OCI-M1 (cell line): ENCODE measurements around the gene CEP164.
"Not testable (repeated sequence)": the region's sequence is repeated elsewhere in the genome, so short reads cannot be mapped to it uniquely, and the experiment has no call there.

Source experiments
- DNase-seq: peaks from one replicate; lab custom pipeline; 2025; lab: John Stamatoyannopoulos, UW

The CEP164 gene

GRCh38 chr11:117441146-117441975 is 113.7 kb downstream of the CEP164 start:
- DNase-seq, result no peak

DNA sequence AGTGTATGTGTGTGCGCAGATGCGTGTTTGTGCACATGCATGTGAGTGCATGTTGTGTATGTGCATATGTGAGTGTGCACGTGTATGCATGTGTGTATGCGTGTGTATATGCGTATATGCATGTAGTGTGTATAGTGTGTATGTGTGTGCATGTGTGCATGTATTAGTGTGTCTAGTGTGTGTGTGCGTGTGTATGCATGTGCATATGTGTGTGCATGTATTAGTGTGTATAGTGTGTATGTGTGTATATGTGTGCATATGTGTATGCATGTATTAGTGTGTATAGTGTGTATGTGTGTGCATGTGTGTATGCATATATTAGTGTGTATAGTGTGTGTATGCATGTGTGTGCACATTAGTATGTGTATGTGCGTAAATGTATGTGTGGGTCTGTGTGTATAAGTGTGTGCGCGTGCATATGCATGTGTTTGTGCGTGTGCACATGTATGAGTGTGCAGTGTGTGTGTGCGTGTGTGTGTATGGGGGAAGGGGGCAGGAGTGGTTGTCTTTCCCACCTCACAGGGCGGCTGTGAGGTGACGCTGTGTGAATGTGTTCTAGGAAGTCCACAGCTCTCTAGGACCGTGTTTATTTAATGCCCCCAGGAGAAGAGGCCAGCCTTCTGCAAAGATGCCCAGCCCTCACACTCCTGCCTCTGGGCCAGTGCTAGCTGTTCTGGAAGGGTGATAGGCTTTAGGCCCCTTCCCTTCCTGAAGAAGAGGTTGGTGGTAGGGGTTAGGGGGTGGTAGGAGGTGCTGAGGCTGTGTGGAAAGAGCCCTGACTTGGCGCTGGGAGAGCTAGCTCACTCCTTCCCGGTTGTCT is 114.6 kb downstream of the CEP164 start:
- DNase-seq, result no peak

GRCh38 chr11:117442869-117443239 is 115.2 kb downstream of the CEP164 start:
- DNase-seq, result peak; percentile 29

DNA sequence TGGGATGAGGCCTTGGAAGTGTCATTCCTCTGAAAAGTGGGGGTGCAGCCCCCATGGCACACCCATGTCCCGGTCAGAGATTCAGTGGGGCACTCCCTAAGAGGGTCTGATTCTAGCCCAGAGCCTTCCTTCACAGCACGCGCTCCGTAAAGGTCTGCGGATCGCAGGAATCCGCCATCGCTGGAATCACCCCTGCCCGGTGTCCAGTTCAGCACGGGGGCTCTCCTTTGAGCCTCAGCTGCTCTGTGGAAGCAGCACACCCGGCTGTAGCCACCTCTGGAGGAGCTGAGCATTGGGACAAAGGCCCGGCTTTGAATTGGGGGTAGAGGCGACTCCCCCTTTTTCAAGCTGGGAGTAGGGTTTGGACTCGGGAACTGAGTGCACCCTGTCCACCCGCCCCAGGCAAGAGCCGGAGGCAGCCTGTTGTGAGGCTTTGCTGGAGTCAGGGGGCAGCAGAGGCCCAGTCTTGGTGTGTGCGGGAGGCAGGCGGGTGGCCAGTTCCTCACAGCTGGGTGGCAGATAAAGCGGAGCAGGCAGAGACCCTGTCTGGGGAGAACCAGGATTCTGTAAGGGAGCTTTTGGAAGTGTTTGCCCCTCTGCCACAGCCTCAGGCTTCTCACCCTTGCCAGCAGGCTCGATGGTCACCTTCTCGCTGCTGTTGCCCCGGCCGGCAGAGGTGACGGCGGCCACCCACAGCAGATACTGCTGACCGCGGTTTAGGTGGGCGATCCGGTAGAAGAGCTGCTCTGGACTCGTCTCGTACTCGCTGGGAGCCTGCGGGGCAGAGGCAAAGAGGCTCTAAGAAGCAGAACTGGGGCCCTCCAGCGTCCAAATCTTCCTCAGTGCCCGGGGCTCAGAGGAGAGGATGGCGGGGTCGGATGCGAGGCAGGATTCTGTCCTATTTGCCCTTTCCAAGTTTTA is 115.9 kb downstream of the CEP164 start:
- peak; percentile 79 for DNase-seq

DNA sequence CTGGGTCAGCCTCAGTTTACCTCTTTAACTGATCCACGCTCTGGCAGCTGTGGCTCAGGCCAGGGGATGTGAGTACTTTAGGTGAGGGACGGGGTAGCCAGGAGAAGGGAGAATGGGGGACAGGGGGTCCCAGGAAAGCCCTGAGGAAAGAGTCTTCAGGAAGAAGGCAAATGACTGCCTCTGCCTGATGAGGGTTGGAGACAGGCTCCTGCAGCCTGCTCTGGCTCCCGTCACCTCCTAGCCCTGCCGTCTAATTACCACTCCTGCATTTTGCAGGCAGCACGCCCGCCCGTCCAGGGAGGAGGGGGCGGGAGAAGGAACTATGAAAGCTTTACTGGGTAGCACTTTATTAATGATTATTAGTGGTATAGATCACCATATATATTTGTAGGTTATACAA is 116.6 kb downstream of the CEP164 start:
- DNase-seq, result no peak

DNA sequence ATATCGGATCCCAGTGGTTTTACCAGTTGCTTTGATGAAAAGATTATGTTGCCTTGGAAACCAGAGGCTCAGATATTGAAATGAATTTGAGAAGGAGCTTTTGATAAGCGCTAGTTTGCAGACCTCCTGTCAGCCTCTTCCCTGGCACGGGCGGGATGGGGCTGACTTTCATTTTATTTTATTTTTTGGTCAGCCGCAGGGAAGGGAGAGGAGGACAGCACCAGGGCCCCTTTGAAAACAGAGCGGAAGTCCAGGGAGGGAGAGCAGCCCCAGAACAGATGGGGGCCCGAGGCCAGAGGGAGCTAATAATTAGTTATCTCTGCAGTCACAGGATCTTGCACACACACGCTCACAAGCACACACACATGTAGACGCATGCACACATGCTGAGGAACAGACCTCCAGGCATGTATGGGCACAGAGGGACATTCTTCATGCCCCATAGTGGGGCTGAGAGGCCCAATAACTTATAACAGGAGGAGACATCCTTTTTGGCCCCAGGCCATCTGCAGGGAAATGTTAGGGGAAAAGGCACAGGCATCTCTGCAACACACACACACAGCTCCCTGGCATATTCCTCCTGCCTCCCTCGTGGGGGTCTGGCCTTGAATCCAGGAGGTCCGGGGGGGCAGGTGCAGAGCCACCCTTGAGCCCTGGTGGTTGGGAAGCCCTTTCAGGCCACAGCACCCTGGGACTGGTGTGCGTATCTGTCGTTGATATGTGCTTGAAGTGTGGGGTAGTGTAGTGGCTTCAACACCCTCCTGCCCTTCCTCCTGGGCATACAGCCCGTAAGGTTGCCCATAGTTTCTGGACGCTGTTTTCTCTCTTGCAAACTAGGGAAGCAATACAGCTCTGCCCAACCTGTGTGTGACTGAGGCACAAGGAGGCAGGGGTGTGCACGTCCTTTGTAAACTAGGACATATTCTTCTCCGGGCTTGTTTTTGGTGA is 117.3 kb downstream of the CEP164 start:
- no peak for DNase-seq

- no peak for DNase-seq
Measured at GRCh38 chr11:117449111-117449693, 121.5 kb downstream of the CEP164 start.

DNA sequence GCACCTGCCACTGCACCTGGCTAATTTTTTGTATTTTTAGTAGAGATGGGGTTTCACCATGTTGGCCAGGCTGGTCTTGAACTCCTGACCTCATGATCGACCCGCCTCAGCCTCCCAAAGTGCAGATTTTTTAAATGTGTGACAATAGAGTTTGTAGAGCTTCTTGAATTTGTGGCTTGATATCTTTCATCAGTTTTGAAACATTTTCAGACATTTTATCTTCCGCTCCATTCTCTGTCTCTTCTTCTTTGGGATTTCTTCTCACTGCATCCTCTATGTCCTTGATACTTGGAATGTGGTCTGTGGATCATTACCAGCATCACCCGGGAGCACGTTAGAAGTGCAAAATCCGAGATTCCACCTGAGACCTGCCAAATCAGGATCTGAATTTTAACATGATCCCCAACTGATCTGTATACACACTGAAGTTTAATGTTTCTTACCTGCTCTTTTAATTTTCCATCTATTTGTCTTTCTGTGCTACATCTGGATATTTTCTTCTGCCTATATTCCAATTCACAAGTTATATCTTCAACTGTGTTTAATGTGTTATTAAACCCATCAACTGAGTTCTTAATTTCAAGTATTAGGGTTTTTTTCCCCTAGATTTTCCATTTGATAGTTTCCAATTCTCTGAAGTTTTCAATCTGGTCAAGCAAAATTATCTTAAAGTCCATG is 126.4 kb downstream of the CEP164 start:
- DNase-seq, result no peak

GRCh38 chr11:117454564-117454917 is 126.9 kb downstream of the CEP164 start:
- no peak for DNase-seq

DNA sequence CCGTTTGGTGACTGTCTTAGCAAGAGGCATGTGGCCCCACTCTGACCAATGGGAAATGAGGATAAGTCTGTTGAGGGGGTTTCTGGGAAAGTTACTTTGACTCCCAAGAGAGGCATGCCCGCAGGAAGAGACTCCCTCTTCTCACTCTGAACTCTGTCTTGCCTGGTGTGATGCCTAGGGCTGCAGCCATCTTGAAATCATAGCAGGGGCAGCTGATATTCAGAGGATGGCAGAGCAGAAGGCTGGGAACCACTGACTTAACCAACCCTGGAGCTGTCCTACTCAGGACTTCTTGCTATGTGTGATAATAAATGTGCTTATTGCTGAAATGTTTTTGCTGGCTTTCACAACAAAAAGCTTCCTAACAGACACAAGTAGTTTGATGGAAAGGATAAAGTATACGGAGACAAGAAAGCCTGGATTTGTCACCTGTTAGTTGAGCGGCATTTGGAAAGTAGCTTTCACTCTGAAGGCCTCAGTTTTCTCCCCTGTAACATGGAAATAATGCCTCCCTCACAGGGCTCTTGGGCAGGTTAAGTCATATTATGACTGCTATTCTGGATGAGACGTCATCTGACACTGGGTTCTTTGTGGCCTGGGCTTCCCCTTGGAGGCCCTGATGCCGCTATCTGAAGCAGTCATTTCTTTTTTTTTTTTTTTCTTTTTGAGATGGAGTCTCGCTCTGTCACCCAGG is 128.5 kb downstream of the CEP164 start:
- DNase-seq, result no peak

DNA sequence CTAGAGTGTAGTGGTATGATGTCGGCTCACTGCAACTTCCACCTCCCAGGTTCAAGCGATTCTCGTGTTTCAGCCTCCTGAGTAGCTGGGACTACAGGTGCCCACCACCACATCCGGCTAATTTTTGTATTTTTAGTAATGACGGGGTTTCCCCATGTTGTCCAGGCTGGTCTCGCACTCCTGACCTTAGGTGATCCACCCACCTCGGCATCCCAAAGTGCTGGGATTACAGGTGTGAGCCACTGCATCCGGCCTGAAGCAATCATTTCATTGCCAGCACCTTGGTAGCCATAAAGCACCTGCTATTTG is 129.0 kb downstream of the CEP164 start:
- not testable (repeated sequence) for DNase-seq

GRCh38 chr11:117457031-117457785 is 129.6 kb downstream of the CEP164 start:
- no peak for DNase-seq

GRCh38 chr11:117457835-117458234 is 130.2 kb downstream of the CEP164 start:
- no peak for DNase-seq

- DNase-seq, result no peak
Measured at GRCh38 chr11:117458275-117459122, 130.8 kb downstream of the CEP164 start.

GRCh38 chr11:117459123-117459978 is 131.7 kb downstream of the CEP164 start:
- no peak for DNase-seq

GRCh38 chr11:117459979-117460300 is 132.3 kb downstream of the CEP164 start:
- peak; percentile 11 for DNase-seq
